Muscle layer of colon (tissue), 2 donors: ENCODE data around the gene IL37.
"Not testable (repeated sequence)": the region's sequence is repeated elsewhere in the genome, so short reads cannot be mapped to it uniquely, and the experiment has no call there.

Experiments used
- H3K27ac ChIP-seq: one replicate; pipeline ENCODE4 v1.7.0; 2013; ENCODE audit warnings: low read depth, mild to moderate bottlenecking, low read length, moderate library complexity
- H3K27me3 ChIP-seq, 2 donors: one replicate each; pipeline ENCODE4 v1.7.0; 2013; ENCODE audit warnings: low read length in 2 of 2, mild to moderate bottlenecking in 2 of 2; ENCODE audit not compliant: insufficient read depth in 2 of 2, control insufficient read depth in 1 of 2
- H3K36me3 ChIP-seq: one replicate; pipeline ENCODE4 v1.7.0; 2013; ENCODE audit warnings: mild to moderate bottlenecking, low read length; ENCODE audit not compliant: insufficient read depth
- H3K4me1 ChIP-seq: one replicate; pipeline ENCODE4 v1.7.0; 2013; ENCODE audit warnings: mild to moderate bottlenecking, low read length; ENCODE audit not compliant: insufficient read depth
- H3K4me3 ChIP-seq, 2 donors: one replicate each; pipeline ENCODE4 v1.7.0; 2013; ENCODE audit warnings: low read length in 2 of 2, low read depth in 1 of 2, mild to moderate bottlenecking in 1 of 2, moderate library complexity in 1 of 2
- H3K9ac ChIP-seq: one replicate; pipeline ENCODE4 v1.7.0; 2013; ENCODE audit warnings: low read length
- H3K9me3 ChIP-seq: one replicate; pipeline ENCODE4 v1.7.0; 2013; ENCODE audit warnings: mild to moderate bottlenecking, low read length
- donor health status: abdominal sarcoma.
- donor health status: Adenocarcinoma of cecum.

The IL37 gene

GRCh38 chr2:112926707-112927106 lies 15.7 kb downstream of the IL37 start:
- H3K27ac ChIP-seq: no peak overlapping the region
- H3K27me3 ChIP-seq: no peaks in the 10 kb centered on the region
- H3K4me3 ChIP-seq: no peak overlapping the region
- H3K36me3 ChIP-seq: no peaks in the 10 kb centered on the region
- H3K4me1 ChIP-seq: no peaks in the 10 kb centered on the region
- H3K9ac ChIP-seq: no peak overlapping the region
- no peaks in the 10 kb centered on the region for H3K9me3 ChIP-seq

GRCh38 chr2:112927745-112928144 lies 16.8 kb downstream of the IL37 start:
- Histone ChIP-seq H3K27ac (no peak overlapping the region), H3K36me3 (no peaks in the 10 kb centered on the region), H3K4me3 (no peak overlapping the region), H3K9ac (no peak overlapping the region), H3K9me3 (no peaks in the 10 kb centered on the region), H3K27me3 (no peaks in the 10 kb centered on the region), H3K4me1 (no peaks in the 10 kb centered on the region)

- Histone ChIP-seq H3K27ac (no peak overlapping the region), H3K27me3 (no peaks in the 10 kb centered on the region), H3K9me3 (no peaks in the 10 kb centered on the region), H3K4me1 (no peaks in the 10 kb centered on the region), H3K36me3 (no peaks in the 10 kb centered on the region), H3K4me3 (no peak overlapping the region), H3K9ac (no peak overlapping the region)
These were observed 22.3 kb downstream of the IL37 start for GRCh38 chr2:112933261-112933660.

GRCh38 chr2:112934117-112934516 lies 23.2 kb downstream of the IL37 start:
- H3K9me3 ChIP-seq, H3K4me3 ChIP-seq, H3K36me3 ChIP-seq, H3K27ac ChIP-seq, H3K9ac ChIP-seq, H3K27me3 ChIP-seq, H3K4me1 ChIP-seq: not testable (repeated sequence)

GRCh38 chr2:112936927-112937232 lies 25.9 kb downstream of the IL37 start:
- peaks cover 23% of the 10 kb centered on the region for H3K4me1 ChIP-seq
- no peak overlapping the region for H3K9ac ChIP-seq
- no peak overlapping the region for H3K27ac ChIP-seq
- H3K9me3 ChIP-seq: no peaks in the 10 kb centered on the region
- H3K27me3 ChIP-seq: no peaks in the 10 kb centered on the region
- H3K36me3 ChIP-seq: no peaks in the 10 kb centered on the region
- H3K4me3 ChIP-seq: no peak overlapping the region

GRCh38 chr2:112938904-112939303 lies 27.9 kb downstream of the IL37 start:
- H3K27me3 ChIP-seq: no peaks in the 10 kb centered on the region
- no peaks in the 10 kb centered on the region for H3K36me3 ChIP-seq
- H3K4me3 ChIP-seq: no peak overlapping the region
- H3K4me1 ChIP-seq: peaks cover 27% of the 10 kb centered on the region
- H3K27ac ChIP-seq: no peak overlapping the region
- no peak overlapping the region for H3K9ac ChIP-seq
- H3K9me3 ChIP-seq: no peaks in the 10 kb centered on the region

- H3K36me3 ChIP-seq: no peaks in the 10 kb centered on the region
- no peak overlapping the region for H3K9ac ChIP-seq
- no peak overlapping the region for H3K27ac ChIP-seq
- H3K9me3 ChIP-seq: no peaks in the 10 kb centered on the region
- H3K27me3 ChIP-seq: no peaks in the 10 kb centered on the region
- peaks cover 27% of the 10 kb centered on the region for H3K4me1 ChIP-seq
- H3K4me3 ChIP-seq: no peak overlapping the region
These were observed 28.5 kb downstream of the IL37 start for GRCh38 chr2:112939425-112939824.

GRCh38 chr2:112940859-112941625 lies 30.1 kb downstream of the IL37 start:
- no peak overlapping the region for H3K4me3 ChIP-seq
- H3K36me3 ChIP-seq: no peaks in the 10 kb centered on the region
- H3K27ac ChIP-seq: no peak overlapping the region
- peaks cover 27% of the 10 kb centered on the region for H3K4me1 ChIP-seq
- no peaks in the 10 kb centered on the region for H3K9me3 ChIP-seq
- H3K9ac ChIP-seq: no peak overlapping the region
- H3K27me3 ChIP-seq: no peaks in the 10 kb centered on the region

- Histone ChIP-seq H3K36me3 (no peaks in the 10 kb centered on the region), H3K9ac (no peak overlapping the region), H3K27me3 (no peaks in the 10 kb centered on the region), H3K4me1 (peaks cover 34% of the 10 kb centered on the region), H3K27ac (no peak overlapping the region), H3K9me3 (no peaks in the 10 kb centered on the region), H3K4me3 (no peak overlapping the region)
These were observed 31.0 kb downstream of the IL37 start for GRCh38 chr2:112941753-112942653.

GRCh38 chr2:112942654-112943002 lies 31.7 kb downstream of the IL37 start:
- H3K27me3 ChIP-seq: no peaks in the 10 kb centered on the region
- no peak overlapping the region for H3K9ac ChIP-seq
- no peak overlapping the region for H3K27ac ChIP-seq
- peaks cover 34% of the 10 kb centered on the region for H3K4me1 ChIP-seq
- no peaks in the 10 kb centered on the region for H3K9me3 ChIP-seq
- H3K4me3 ChIP-seq: no peak overlapping the region
- H3K36me3 ChIP-seq: no peaks in the 10 kb centered on the region

- H3K27me3 ChIP-seq: no peaks in the 10 kb centered on the region
- H3K9ac ChIP-seq: no peak overlapping the region
- no peak overlapping the region for H3K27ac ChIP-seq
- no peaks in the 10 kb centered on the region for H3K9me3 ChIP-seq
- H3K36me3 ChIP-seq: no peaks in the 10 kb centered on the region
- no peak overlapping the region for H3K4me3 ChIP-seq
- peaks cover 28% of the 10 kb centered on the region for H3K4me1 ChIP-seq
These were observed 34.0 kb downstream of the IL37 start for GRCh38 chr2:112944971-112945370.

GRCh38 chr2:112946086-112946485 lies 35.1 kb downstream of the IL37 start:
- peak overlapping the region in 1 of 2 donors; percentile 20 for H3K4me3 ChIP-seq
- H3K36me3 ChIP-seq: no peaks in the 10 kb centered on the region
- H3K27me3 ChIP-seq: no peaks in the 10 kb centered on the region
- H3K27ac ChIP-seq: no peak overlapping the region
- H3K4me1 ChIP-seq: peaks cover 18% of the 10 kb centered on the region
- no peak overlapping the region for H3K9ac ChIP-seq
- H3K9me3 ChIP-seq: no peaks in the 10 kb centered on the region
